Vagina (tissue), 2 donors: ENCODE data around the gene TRIM37.
A peak's percentile ranks its signal among the peaks of the same experiment; 100 is the strongest.

Experiments
- POLR2A ChIP-seq, 2 donors: fragments of 450-650 bp; IDR thresholded peaks; one replicate each; pipeline ENCODE4 v1.6.1; 2017; ENCODE audit warnings: antibody characterized with exemption in 2 of 2, mild to moderate bottlenecking in 2 of 2, moderate library complexity in 2 of 2
- POLR2AphosphoS5 ChIP-seq, 2 donors: sonication (generic); formaldehyde crosslinking; IDR thresholded peaks; one replicate each; pipeline ENCODE4 v1.9.0; 2017; ENCODE audit warnings: antibody characterized with exemption in 2 of 2, mild to moderate bottlenecking in 2 of 2, low read depth in 1 of 2; ENCODE audit not compliant: insufficient read depth in 1 of 2
- TF ChIP-seq, protein P1 (sequence below), 3 experiments: fragments of 450-650 bp in 2 of 3; fragments of 200-600 bp in 1 of 3; sonication (generic) in 1 of 3; IDR thresholded peaks; one replicate each; pipeline ENCODE4 v1.5.1; 2017 to 2019; ENCODE audit warnings: antibody characterized with exemption in 3 of 3, mild to moderate bottlenecking in 2 of 3, moderate library complexity in 2 of 3

DNA sequence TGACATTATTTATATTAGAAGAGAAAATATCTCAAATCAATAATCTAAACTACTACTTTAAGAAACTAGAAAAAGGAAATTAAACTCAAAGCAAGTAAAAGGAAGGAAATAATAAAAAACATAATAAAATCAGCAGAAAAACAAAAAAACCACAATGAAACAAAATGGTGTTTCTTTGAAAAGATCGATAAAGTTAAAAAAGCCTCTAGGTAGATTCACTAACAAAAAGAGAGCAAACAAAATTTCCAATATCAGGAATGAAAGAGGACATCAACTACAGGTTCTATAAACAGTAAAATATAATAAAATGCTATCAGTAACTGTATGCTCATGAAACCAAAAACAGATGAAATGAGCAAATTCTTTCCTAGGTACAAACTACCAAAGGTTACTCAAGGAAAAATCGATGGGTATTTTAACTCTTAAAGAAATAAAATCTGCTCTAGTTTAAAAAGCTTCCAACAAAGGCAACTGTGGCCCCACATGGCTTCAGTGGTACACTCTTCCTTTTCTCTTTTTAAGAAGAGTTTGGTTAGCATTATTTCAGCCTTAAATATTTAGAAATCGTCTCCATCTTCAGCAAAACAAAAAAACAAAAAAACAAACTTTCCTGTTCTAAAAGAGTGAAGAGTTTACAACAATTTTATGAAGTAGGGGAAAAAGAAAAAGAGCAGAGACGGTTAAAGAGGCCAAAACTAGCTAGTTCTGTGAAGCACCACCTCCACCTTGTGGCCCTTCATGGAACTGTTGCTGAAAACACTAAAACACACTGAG lies 102.2 kb downstream of the TRIM37 start:
- TF ChIP-seq, protein P1, sequence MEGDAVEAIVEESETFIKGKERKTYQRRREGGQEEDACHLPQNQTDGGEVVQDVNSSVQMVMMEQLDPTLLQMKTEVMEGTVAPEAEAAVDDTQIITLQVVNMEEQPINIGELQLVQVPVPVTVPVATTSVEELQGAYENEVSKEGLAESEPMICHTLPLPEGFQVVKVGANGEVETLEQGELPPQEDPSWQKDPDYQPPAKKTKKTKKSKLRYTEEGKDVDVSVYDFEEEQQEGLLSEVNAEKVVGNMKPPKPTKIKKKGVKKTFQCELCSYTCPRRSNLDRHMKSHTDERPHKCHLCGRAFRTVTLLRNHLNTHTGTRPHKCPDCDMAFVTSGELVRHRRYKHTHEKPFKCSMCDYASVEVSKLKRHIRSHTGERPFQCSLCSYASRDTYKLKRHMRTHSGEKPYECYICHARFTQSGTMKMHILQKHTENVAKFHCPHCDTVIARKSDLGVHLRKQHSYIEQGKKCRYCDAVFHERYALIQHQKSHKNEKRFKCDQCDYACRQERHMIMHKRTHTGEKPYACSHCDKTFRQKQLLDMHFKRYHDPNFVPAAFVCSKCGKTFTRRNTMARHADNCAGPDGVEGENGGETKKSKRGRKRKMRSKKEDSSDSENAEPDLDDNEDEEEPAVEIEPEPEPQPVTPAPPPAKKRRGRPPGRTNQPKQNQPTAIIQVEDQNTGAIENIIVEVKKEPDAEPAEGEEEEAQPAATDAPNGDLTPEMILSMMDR (IDR thresholded peaks at IDR 0.05): peak; percentile 67 to 94 (median 91)
- TF ChIP-seq POLR2AphosphoS5 (IDR thresholded peaks at IDR 0.05; ENCODE audit: insufficient read depth in 1 of 2, low read depth in 1 of 2) (peak in 1 of 2 donors; percentile 13), POLR2A (IDR thresholded peaks at IDR 0.05) (no peak)
